ENCODE measurements around the gene HIRA.

Gene HIRA

GRCh38 chr22:19358703-19359553, 72.6 kb downstream of the HIRA start:
- Histone ChIP-seq H4K8ac (ENCODE audit: low read depth, low read length) (no peak overlapping the region), H4K91ac (ENCODE audit: low read depth, low read length, poor library complexity) (no peak overlapping the region), H3K79me1 (ENCODE audit: low read depth, low read length) (no peaks in the 10 kb centered on the region), H3K18ac (ENCODE audit: low read length) (no peak overlapping the region), H3K23ac (ENCODE audit: low read depth, low read length, poor library complexity) (peak overlapping the region; percentile 25), H2BK5ac (ENCODE audit: low read length) (no peak overlapping the region), H3K36me3 (replicated peaks in 1 of 2; ENCODE audit: control insufficient read depth in 2 of 2, insufficient read depth in 2 of 2, low read length in 2 of 2) (peaks cover 64 to 98% of the 10 kb centered on the region in 2 donors), H3K4me2 (ENCODE audit: insufficient read depth, low read length, poor library complexity, severe bottlenecking) (no peak overlapping the region), H2AFZ (ENCODE audit: low read length) (no peak overlapping the region), H3K4ac (ENCODE audit: low read length) (no peak overlapping the region), H2AK5ac (ENCODE audit: low read depth, low read length) (no peak overlapping the region), H3K4me1 (ENCODE audit: control insufficient read depth in 2 of 2, insufficient read depth in 1 of 2, low read depth in 1 of 2, low read length in 2 of 2) (no peaks in the 10 kb centered on the region), H3K27me3 (ENCODE audit: control insufficient read depth in 3 of 3, insufficient read depth in 3 of 3, low read depth in 1 of 3, low read length in 3 of 3) (no peaks in the 10 kb centered on the region), H3K4me3 (ENCODE audit: low read length in 2 of 2) (no peak overlapping the region), H2BK12ac (ENCODE audit: low read length) (no peak overlapping the region), H3K9me3 (replicated peaks in 1 of 2; ENCODE audit: control insufficient read depth in 2 of 2, insufficient read depth in 1 of 2, low read depth in 1 of 2, low read length in 2 of 2) (no peaks in the 10 kb centered on the region), H2BK15ac (ENCODE audit: low read length) (no peak overlapping the region), H3K27ac (replicated peaks; ENCODE audit: low read length) (no peak overlapping the region), H3K14ac (ENCODE audit: low read length) (no peak overlapping the region), H3K9ac (ENCODE audit: low read depth, low read length, poor library complexity) (no peak overlapping the region), H2BK120ac (ENCODE audit: low read depth, low read length) (no peak overlapping the region)
- no peak for DNase-seq (ENCODE audit: low spot score)
- no CpG with 5 or more reads among the region's 13 CpGs for WGBS, 2 donors (ENCODE audit: extremely low coverage in 2 of 2, insufficient read length in 2 of 2, insufficient replicate concordance in 1 of 2)

GRCh38 chr22:19358195-19358594, 73.3 kb downstream of the HIRA start:
- no peak overlapping the region for H3K18ac ChIP-seq (ENCODE audit: low read length)
- no peak overlapping the region for H3K14ac ChIP-seq (ENCODE audit: low read length)
- no peak overlapping the region for H2AFZ ChIP-seq (ENCODE audit: low read length)
- H2BK15ac ChIP-seq (ENCODE audit: low read length), result no peak overlapping the region
- no CpG with 5 or more reads among the region's 2 CpGs for WGBS, 2 donors (ENCODE audit: extremely low coverage in 2 of 2, insufficient read length in 2 of 2, insufficient replicate concordance in 1 of 2)
- no peak overlapping the region for H4K8ac ChIP-seq (ENCODE audit: low read depth, low read length)
- no peak overlapping the region for H4K91ac ChIP-seq (ENCODE audit: low read depth, low read length, poor library complexity)
- H2AK5ac ChIP-seq (ENCODE audit: low read depth, low read length), result no peak overlapping the region
- no peak overlapping the region for H2BK12ac ChIP-seq (ENCODE audit: low read length)
- peaks cover 71 to 98% of the 10 kb centered on the region in 2 donors for H3K36me3 ChIP-seq (replicated peaks in 1 of 2; ENCODE audit: control insufficient read depth in 2 of 2, insufficient read depth in 2 of 2, low read length in 2 of 2)
- no peak overlapping the region for H3K23ac ChIP-seq (ENCODE audit: low read depth, low read length, poor library complexity)
- no peak overlapping the region for H3K9ac ChIP-seq (ENCODE audit: low read depth, low read length, poor library complexity)
- H3K27ac ChIP-seq (replicated peaks; ENCODE audit: low read length), result no peak overlapping the region
- H2BK120ac ChIP-seq (ENCODE audit: low read depth, low read length), result no peak overlapping the region
- H2BK5ac ChIP-seq (ENCODE audit: low read length), result no peak overlapping the region
- H3K9me3 ChIP-seq (replicated peaks in 1 of 2; ENCODE audit: control insufficient read depth in 2 of 2, insufficient read depth in 1 of 2, low read depth in 1 of 2, low read length in 2 of 2), result no peaks in the 10 kb centered on the region
- H3K4me2 ChIP-seq (ENCODE audit: insufficient read depth, low read length, poor library complexity, severe bottlenecking), result no peak overlapping the region
- DNase-seq (ENCODE audit: low spot score), result no peak
- no peaks in the 10 kb centered on the region for H3K79me1 ChIP-seq (ENCODE audit: low read depth, low read length)
- no peaks in the 10 kb centered on the region for H3K27me3 ChIP-seq (ENCODE audit: control insufficient read depth in 3 of 3, insufficient read depth in 3 of 3, low read depth in 1 of 3, low read length in 3 of 3)
- H3K4me3 ChIP-seq (ENCODE audit: low read length in 2 of 2), result no peak overlapping the region
- no peaks in the 10 kb centered on the region for H3K4me1 ChIP-seq (ENCODE audit: control insufficient read depth in 2 of 2, insufficient read depth in 1 of 2, low read depth in 1 of 2, low read length in 2 of 2)
- H3K4ac ChIP-seq (ENCODE audit: low read length), result no peak overlapping the region

- Histone ChIP-seq H2AK5ac (ENCODE audit: low read depth, low read length) (no peak overlapping the region), H3K9ac (ENCODE audit: low read depth, low read length, poor library complexity) (no peak overlapping the region), H3K14ac (ENCODE audit: low read length) (no peak overlapping the region), H3K4ac (ENCODE audit: low read length) (no peak overlapping the region), H3K79me1 (ENCODE audit: low read depth, low read length) (peaks cover 2% of the 10 kb centered on the region), H2AFZ (ENCODE audit: low read length) (no peak overlapping the region), H3K27ac (replicated peaks; ENCODE audit: low read length) (no peak overlapping the region), H4K8ac (ENCODE audit: low read depth, low read length) (no peak overlapping the region), H3K4me2 (ENCODE audit: insufficient read depth, low read length, poor library complexity, severe bottlenecking) (no peak overlapping the region), H2BK5ac (ENCODE audit: low read length) (no peak overlapping the region), H4K91ac (ENCODE audit: low read depth, low read length, poor library complexity) (no peak overlapping the region), H3K4me3 (ENCODE audit: low read length in 2 of 2) (no peak overlapping the region), H3K36me3 (replicated peaks in 1 of 2; ENCODE audit: control insufficient read depth in 2 of 2, insufficient read depth in 2 of 2, low read length in 2 of 2) (peaks cover 76 to 99% of the 10 kb centered on the region in 2 donors), H2BK12ac (ENCODE audit: low read length) (no peak overlapping the region), H3K23ac (ENCODE audit: low read depth, low read length, poor library complexity) (no peak overlapping the region), H3K27me3 (ENCODE audit: control insufficient read depth in 3 of 3, insufficient read depth in 3 of 3, low read depth in 1 of 3, low read length in 3 of 3) (no peaks in the 10 kb centered on the region), H2BK120ac (ENCODE audit: low read depth, low read length) (no peak overlapping the region), H3K4me1 (ENCODE audit: control insufficient read depth in 2 of 2, insufficient read depth in 1 of 2, low read depth in 1 of 2, low read length in 2 of 2) (no peaks in the 10 kb centered on the region), H2BK15ac (ENCODE audit: low read length) (no peak overlapping the region), H3K18ac (ENCODE audit: low read length) (no peak overlapping the region), H3K9me3 (replicated peaks in 1 of 2; ENCODE audit: control insufficient read depth in 2 of 2, insufficient read depth in 1 of 2, low read depth in 1 of 2, low read length in 2 of 2) (no peaks in the 10 kb centered on the region)
- no CpG with 5 or more reads among the region's 14 CpGs for WGBS, 2 donors (ENCODE audit: extremely low coverage in 2 of 2, insufficient read length in 2 of 2, insufficient replicate concordance in 1 of 2)
- DNase-seq (ENCODE audit: low spot score), result no peak
These were observed 74.0 kb downstream of the HIRA start for GRCh38 chr22:19357270-19358105.

- no peak overlapping the region for H2BK15ac ChIP-seq (ENCODE audit: low read length)
- H3K4me2 ChIP-seq (ENCODE audit: insufficient read depth, low read length, poor library complexity, severe bottlenecking), result no peak overlapping the region
- no peak overlapping the region for H3K4me3 ChIP-seq (ENCODE audit: low read length in 2 of 2)
- no peak overlapping the region for H2AK5ac ChIP-seq (ENCODE audit: low read depth, low read length)
- H2AFZ ChIP-seq (ENCODE audit: low read length), result no peak overlapping the region
- WGBS, 2 donors (ENCODE audit: extremely low coverage in 2 of 2, insufficient read length in 2 of 2, insufficient replicate concordance in 1 of 2), result no CpG with 5 or more reads among the region's 8 CpGs
- H3K18ac ChIP-seq (ENCODE audit: low read length), result no peak overlapping the region
- no peak overlapping the region for H2BK120ac ChIP-seq (ENCODE audit: low read depth, low read length)
- no peaks in the 10 kb centered on the region for H3K9me3 ChIP-seq (replicated peaks in 1 of 2; ENCODE audit: control insufficient read depth in 2 of 2, insufficient read depth in 1 of 2, low read depth in 1 of 2, low read length in 2 of 2)
- H3K9ac ChIP-seq (ENCODE audit: low read depth, low read length, poor library complexity), result peak overlapping the region; percentile 18
- H4K91ac ChIP-seq (ENCODE audit: low read depth, low read length, poor library complexity), result no peak overlapping the region
- H3K36me3 ChIP-seq (replicated peaks in 1 of 2; ENCODE audit: control insufficient read depth in 2 of 2, insufficient read depth in 2 of 2, low read length in 2 of 2), result peaks cover 79 to 99% of the 10 kb centered on the region in 2 donors
- no peak overlapping the region for H3K4ac ChIP-seq (ENCODE audit: low read length)
- no peak overlapping the region for H4K8ac ChIP-seq (ENCODE audit: low read depth, low read length)
- no peaks in the 10 kb centered on the region for H3K27me3 ChIP-seq (ENCODE audit: control insufficient read depth in 3 of 3, insufficient read depth in 3 of 3, low read depth in 1 of 3, low read length in 3 of 3)
- H3K14ac ChIP-seq (ENCODE audit: low read length), result no peak overlapping the region
- H3K27ac ChIP-seq (replicated peaks; ENCODE audit: low read length), result no peak overlapping the region
- H2BK5ac ChIP-seq (ENCODE audit: low read length), result no peak overlapping the region
- H3K79me1 ChIP-seq (ENCODE audit: low read depth, low read length), result peaks cover 2% of the 10 kb centered on the region
- no peak overlapping the region for H2BK12ac ChIP-seq (ENCODE audit: low read length)
- H3K23ac ChIP-seq (ENCODE audit: low read depth, low read length, poor library complexity), result no peak overlapping the region
- no peak for DNase-seq (ENCODE audit: low spot score)
- peaks cover 0 to 3% of the 10 kb centered on the region in 2 donors for H3K4me1 ChIP-seq (ENCODE audit: control insufficient read depth in 2 of 2, insufficient read depth in 1 of 2, low read depth in 1 of 2, low read length in 2 of 2)
These were observed 74.7 kb downstream of the HIRA start for GRCh38 chr22:19356708-19357269.

Data from neuronal stem cell (in vitro differentiated cells).